ENCODE measurements around the gene GTPBP2.

The GTPBP2 gene, protein sequence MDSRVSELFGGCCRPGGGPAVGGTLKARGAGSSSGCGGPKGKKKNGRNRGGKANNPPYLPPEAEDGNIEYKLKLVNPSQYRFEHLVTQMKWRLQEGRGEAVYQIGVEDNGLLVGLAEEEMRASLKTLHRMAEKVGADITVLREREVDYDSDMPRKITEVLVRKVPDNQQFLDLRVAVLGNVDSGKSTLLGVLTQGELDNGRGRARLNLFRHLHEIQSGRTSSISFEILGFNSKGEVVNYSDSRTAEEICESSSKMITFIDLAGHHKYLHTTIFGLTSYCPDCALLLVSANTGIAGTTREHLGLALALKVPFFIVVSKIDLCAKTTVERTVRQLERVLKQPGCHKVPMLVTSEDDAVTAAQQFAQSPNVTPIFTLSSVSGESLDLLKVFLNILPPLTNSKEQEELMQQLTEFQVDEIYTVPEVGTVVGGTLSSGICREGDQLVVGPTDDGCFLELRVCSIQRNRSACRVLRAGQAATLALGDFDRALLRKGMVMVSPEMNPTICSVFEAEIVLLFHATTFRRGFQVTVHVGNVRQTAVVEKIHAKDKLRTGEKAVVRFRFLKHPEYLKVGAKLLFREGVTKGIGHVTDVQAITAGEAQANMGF

DNA sequence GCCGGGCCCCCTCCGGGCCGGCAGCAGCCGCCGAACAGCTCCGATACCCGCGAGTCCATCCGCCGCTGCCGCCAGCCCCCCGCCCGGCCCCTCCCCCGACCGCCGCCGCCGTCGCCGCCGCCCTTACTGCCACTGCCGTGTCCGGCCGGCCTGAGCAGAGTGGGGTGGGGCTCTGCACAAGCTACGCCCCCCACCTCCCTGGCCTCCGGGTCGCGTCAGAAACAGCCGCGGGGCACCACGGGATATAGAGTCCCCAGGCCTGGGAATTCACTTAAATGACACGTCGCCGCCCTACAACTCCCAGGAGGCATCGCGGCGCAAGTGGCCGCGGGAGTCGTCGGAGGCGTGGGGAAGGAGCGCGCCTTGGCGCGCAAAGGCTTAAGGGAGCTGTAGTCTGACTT is at the start of gene GTPBP2:
GTPBP2 (minus strand) TSS at position 161 of the 401 bp plus-strand sequence; CDS start at position 59, 102 bp downstream.
- DNase-seq (ENCODE audit: low read depth in 2 of 2) = peak; percentile 100
- peak within 1 kb of the TSS; percentile 82 to 94 for H3K4me3 ChIP-seq (replicated peaks in 1 of 2; ENCODE audit: low read depth in 2 of 2, low read length in 2 of 2)
- TF ChIP-seq, protein P1, sequence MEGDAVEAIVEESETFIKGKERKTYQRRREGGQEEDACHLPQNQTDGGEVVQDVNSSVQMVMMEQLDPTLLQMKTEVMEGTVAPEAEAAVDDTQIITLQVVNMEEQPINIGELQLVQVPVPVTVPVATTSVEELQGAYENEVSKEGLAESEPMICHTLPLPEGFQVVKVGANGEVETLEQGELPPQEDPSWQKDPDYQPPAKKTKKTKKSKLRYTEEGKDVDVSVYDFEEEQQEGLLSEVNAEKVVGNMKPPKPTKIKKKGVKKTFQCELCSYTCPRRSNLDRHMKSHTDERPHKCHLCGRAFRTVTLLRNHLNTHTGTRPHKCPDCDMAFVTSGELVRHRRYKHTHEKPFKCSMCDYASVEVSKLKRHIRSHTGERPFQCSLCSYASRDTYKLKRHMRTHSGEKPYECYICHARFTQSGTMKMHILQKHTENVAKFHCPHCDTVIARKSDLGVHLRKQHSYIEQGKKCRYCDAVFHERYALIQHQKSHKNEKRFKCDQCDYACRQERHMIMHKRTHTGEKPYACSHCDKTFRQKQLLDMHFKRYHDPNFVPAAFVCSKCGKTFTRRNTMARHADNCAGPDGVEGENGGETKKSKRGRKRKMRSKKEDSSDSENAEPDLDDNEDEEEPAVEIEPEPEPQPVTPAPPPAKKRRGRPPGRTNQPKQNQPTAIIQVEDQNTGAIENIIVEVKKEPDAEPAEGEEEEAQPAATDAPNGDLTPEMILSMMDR (IDR thresholded peaks at IDR 0.05; ENCODE audit: low read depth, low read length) = no peak

DNA sequence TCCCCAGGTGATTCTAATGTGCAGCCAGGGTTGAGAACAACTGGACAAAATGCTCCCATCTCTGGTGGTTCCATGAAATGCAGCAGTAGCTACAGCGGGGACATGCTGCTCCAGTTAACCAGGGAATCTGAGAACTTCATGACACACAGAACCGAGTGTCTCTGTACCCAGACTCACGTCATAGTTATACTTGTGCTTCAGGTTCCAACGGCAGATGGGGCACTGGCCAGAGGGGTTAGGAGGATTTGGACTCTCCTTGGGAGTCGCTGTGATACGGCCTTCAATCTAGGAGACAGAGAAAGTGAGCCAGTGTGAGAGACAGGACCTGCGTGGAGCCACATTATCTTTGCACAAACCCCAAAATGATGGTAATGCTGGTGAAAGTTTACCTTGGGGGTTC is 49.3 kb upstream of the GTPBP2 start:
- no peak overlapping the region for H3K4me3 ChIP-seq (replicated peaks in 1 of 2; ENCODE audit: low read depth in 2 of 2, low read length in 2 of 2)
- DNase-seq (ENCODE audit: low read depth in 2 of 2) = no peak
- TF ChIP-seq, protein P1 (IDR thresholded peaks at IDR 0.05; ENCODE audit: low read depth, low read length) = no peak

DNA sequence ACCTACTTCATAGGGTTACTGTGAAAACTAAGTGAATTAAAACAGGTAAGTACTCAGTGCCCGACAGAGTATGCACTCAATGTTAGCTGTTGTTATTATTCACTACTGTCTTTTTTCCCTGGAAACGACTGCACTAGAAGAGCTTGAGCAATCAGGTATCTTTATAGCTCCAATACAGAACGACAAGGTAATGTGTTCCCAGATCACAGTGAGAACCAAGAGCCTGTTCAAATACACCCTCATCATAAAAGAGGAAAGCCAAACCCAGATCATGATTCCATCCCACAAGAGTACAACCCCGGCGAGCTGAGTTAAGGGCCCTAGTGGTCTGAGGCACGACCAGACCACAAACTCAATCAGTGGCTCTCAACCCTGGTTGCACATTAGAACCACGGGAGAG is 48.7 kb upstream of the GTPBP2 start:
- no peak for DNase-seq (ENCODE audit: low read depth in 2 of 2)

DNA sequence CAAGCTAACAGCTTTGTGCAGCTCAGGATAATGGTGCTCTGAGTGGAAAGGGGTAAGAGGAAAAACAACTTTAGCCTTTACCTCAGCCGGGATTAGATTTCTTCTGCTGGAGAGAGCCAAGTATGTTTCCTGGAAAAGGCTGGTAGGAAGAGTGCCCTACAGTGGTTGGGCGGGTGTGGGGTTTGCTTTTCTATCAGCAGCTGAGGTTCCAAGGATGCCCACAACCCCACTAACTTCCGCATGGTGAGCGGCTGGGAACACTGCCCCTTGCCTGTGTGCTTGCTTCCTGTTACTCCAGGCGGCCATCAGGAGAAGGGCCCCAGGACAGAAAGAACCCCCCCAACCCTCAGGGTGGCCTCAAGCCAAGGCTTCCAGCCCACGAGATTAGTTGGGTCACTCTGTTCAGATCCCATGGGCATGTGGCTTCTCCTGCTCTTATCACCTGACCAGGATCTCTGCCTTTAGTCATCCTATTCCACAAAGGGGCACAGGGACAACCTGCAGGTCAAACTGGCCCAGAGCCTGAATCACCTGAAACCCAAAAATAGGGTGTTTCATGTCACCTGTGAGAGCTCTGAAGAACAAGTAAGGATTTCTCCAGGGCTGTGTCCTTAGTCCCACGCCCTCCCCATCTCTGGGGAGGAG is 48.0 kb upstream of the GTPBP2 start:
- TF ChIP-seq, protein P1 (IDR thresholded peaks at IDR 0.05; ENCODE audit: low read depth, low read length) = no peak
- H3K4me3 ChIP-seq (replicated peaks in 1 of 2; ENCODE audit: low read depth in 2 of 2, low read length in 2 of 2) = no peak overlapping the region
- DNase-seq (ENCODE audit: low read depth in 2 of 2) = no peak

More for the DNA sequence above, 48.7 kb upstream of the GTPBP2 start:
- TF ChIP-seq, protein P1 (IDR thresholded peaks at IDR 0.05; ENCODE audit: low read depth, low read length) = no peak
- H3K4me3 ChIP-seq (replicated peaks in 1 of 2; ENCODE audit: low read depth in 2 of 2, low read length in 2 of 2) = no peak overlapping the region

DNA sequence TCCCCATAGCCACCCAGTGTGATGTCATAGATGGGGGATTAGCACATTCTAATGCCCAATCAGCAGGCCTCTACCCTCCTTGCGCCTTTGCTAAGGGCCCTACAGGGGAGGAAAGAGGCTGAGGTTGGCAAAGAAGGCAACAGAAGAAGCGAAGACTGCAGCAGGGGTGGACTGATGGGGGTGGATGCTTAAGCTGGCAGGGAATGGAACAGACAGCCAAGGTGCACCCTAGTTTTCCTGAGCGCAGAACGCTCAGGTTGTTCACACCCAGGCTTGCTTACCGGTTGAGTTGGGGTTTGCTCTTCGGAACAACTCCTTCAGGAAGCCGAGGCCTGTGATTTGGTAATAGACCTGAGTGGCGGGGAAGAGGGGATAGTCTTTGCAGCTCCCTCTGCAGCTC is 45.9 kb upstream of the GTPBP2 start:
- no peak overlapping the region for H3K4me3 ChIP-seq (replicated peaks in 1 of 2; ENCODE audit: low read depth in 2 of 2, low read length in 2 of 2)
- no peak for DNase-seq (ENCODE audit: low read depth in 2 of 2)
- TF ChIP-seq, protein P1 (IDR thresholded peaks at IDR 0.05; ENCODE audit: low read depth, low read length) = no peak

DNA sequence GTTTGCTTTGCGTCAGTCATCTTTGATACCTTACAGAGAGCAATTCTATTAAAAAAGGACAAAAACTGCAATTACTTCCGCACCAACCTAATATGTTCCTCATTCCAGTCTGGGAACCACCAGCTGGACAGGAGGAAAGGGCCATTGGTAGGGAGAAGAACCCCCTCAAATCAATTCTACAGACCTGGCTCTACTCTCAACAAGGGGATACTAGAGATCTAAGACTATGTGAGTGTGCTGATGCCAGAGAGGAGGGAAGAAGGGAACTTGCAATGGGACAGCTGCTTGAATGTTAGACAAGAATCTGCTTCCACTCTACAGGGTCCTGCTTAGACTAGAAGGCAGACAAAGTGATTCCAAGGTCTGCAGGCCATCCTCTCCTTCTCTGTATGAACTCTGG is 45.2 kb upstream of the GTPBP2 start:
- TF ChIP-seq, protein P1 (IDR thresholded peaks at IDR 0.05; ENCODE audit: low read depth, low read length) = no peak
- no peak for DNase-seq (ENCODE audit: low read depth in 2 of 2)
- H3K4me3 ChIP-seq (replicated peaks in 1 of 2; ENCODE audit: low read depth in 2 of 2, low read length in 2 of 2) = no peak overlapping the region
